Hematopoietic multipotent progenitor cell treated with erythropoietin and hydrocortisone succinate and interleukin-3 and kit ligand, for 4 days (in vitro differentiated cells): ENCODE data around the gene TEX10.
"Not testable (repeated sequence)": the region's sequence is repeated elsewhere in the genome, so short reads cannot be mapped to it uniquely, and the experiment has no call there.

Experiments used
- DNase-seq: peaks from one replicate; pipeline ENCODE4 v3.0.0-alpha.2; 2015

Gene TEX10

DNA sequence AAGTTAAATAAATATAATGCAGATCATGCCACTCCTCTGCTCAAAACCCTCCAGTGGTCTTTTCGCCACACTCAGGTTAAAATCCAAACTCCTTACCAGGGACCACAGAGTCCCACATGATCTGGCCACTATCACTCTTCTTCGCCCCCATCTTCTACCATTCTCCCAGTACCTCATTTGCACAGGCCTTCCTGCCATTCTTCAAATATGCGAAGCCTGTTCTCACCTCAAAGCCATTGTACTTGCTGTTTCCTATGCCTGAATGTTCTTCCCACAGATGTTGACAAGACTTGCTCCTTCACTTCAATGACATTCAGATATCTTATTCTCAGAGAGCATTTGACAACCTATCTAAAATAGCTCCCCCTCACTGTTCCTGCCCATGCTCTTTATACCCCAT lies 10.9 kb downstream of the TEX10 start:
- DNase-seq = no peak

DNA sequence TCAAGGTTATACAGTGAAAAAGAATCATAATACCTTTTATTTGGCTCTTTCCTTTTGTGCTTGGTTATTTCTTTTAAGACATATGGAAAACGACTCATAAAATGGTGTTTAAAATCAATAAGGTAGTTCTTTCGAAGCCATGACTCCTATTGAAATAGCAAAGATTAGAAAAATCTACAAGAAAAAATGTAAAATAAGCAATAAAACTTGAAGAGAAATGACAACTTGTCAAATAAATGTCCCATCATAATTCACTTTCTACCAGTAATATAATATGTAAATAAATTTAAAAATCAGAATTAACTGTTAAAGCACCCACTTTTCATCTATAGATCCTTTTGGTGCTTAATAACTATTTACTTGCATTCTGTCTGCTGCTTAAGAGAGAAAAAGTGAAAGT lies 12.5 kb downstream of the TEX10 start:
- no peak for DNase-seq

DNA sequence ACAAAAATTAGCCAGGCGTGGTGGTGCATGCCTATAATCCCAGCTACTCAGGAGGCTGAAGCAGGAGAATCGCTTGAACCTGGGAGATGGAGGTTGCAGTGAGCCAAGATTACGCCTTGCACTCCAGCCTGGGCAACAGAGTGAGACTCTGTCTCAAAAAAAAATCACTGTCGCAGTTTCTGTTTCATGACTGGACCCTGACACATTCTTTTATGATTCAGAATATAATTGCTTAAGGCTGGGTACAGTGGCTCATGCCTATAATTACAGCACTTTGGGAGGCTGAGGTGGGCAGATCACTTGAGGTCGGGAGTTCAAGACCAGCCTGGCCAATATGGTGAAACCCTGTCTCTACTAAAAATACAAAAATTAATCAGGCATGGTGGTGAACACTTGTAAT lies 14.0 kb downstream of the TEX10 start:
- not testable (repeated sequence) for DNase-seq

DNA sequence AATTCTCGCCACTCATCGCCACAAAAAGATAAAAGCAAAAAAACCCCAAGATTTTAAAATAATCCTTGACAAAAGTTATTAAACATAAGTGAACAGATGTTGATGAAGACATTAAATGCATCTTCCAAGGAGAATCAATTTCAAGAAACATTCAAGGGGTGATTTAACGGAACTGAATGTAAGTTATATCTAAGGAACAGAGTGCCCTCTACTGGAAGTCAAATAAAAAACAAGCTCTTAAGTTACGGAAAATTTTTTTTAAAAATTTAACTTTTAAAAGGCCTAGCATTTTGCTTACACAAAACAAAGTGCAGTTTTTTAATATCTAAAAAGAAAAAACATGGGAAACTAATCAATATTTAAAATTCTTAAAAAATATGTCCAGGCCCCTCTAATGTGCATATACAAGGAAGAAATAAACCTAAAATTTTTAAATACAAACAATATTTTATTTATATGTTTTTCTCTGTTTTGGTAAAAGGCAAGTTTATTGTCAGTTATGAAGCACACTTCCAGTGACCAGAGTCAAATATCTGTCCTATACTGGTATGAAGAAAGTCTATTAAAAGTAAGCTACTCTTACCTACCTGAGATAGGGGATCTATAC lies 28.0 kb downstream of the TEX10 start:
- peak; percentile 83 for DNase-seq

DNA sequence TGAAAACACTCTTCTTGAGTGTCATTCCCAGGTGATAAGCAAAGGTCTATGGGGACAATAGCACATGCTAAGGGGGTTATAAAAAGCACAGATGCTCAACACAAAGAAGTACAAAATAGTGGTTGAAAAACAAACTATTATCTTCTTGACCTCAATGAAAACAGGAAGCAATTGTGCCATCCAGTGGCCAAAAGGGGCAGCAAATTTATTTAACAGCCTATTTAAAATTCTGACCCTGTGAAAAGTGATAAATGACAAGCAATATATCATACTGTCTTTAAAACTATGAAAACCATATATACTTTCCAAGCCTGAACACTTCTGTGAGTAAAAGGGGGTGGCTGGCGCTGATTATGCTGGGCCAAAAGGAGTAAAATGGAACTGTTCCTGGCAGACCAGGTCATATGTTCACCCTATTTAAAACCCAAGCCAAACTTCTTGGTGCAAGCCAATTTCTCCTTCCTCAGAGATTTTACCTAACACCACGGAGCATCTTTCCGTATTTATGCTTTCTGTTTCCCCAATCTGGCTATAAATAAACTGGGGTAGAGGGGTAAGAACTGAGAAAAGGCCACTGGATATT lies 29.7 kb downstream of the TEX10 start:
- DNase-seq = peak; percentile 81

DNA sequence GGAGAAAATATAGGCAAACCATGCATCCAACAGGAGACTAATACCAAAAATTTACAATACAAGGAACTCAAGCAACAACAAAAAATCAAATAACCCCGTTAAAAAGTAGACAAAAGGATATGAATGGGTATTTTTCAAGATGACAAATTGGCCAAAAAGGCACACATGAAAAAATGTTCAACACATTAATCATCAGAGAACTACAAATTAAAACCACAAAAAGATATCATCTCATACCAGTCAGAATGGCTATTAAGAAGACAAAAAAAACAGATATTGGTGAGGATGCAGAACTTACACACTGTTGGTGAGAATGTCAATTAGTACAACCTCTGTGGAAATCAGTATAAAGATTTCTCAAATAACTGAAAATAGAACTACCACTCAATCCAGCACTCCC lies 35.0 kb downstream of the TEX10 start:
- DNase-seq = peak; percentile 13

DNA sequence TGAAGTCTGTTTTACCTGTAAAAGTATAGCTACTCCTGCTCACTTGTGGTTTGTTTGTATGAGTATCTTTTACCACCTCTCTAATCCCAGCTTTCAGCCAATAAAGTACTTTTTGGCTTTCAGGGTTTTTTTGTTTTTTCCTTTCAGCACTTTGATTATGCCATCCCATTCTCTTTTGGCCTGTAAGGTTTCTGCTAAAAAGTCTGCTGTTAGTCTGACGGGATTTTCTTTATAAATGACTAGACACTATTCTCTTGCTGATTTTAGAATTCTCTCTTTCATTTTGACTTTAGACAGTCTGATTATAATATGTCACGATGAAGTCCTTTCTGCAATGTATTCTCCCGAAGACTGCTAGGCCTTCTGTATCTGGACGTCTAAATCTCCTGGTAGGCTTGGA lies 37.2 kb downstream of the TEX10 start:
- DNase-seq = no peak

DNA sequence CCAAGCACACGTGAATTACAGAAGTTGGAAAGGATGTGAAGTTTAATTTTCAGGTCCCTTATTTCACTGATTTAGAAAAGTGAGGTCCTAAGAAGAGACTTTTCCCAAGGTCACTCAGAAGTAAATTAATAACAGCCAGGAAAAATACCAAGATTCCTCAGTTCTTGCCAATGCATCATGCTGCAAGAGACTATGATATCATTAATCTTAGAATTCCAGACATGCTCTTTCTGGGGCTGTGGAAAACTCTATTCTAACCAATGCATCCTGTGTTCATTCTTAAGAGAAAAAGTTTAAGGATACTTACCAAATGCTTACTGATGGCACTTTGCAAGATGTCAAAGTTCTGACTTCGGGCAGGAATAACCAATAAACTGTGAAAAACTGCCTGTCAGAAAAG lies 42.8 kb downstream of the TEX10 start:
- DNase-seq = no peak

DNA sequence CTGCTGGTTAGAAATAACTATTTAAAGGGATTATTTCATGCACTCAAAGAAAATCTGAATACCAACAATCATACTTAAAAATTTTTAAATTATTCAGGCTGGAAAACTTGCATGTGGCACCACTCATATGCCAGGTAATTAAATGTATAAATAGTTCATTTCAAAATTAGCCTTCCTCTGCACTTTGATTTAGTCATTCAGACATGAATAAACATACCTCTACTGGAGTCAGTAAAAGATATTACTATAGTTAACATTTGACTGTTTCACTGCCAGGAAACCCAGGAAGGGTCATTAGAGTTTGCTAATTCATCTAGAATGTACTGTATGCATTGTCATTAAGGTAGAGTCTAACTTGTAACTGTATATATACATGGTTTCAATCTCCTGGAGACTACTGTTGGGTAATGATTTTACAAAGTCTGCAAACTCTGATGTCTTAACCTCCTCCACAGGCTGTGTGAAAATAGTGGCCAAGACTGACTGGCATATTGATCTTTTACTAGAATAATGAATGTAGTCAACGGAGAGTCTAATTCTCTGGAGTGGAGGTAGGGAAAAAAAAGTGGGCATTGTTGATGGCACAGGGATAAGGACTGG lies 43.7 kb downstream of the TEX10 start:
- no peak for DNase-seq

DNA sequence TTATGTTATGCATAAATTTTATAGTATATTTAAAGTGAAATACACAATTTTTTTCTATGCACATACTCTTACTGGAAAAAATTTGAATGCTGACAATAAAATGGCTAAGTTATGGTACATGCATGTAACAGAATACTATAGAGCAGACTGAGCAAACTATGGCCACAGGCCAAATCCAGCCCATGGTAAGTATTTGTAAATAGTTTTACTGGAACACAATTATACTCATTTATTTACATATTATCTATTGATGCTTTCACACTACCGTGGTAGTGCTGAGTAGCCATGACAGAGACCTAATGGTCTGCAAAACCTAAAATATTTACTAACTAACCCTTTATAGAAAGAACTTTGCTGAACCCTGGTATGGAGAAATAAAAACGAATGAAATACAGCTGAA lies 45.7 kb downstream of the TEX10 start:
- no peak for DNase-seq

DNA sequence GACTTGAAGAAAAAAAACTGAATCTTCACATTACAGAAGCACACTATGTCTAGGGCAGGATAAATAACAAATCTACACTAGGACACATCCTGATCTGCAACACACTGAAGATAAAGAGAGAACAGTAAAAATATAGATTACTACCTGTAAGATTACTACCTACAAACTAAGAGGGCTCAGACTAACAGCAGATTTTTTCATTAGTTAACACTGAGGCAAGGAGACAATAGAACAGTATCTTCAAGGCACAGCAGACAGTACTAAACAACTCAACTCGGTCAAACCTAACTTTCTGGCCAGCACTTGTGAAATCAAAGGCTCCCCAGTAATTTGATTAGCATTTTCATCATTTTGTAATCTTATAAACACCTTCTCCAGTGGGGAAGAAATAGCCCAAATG lies 46.5 kb downstream of the TEX10 start:
- DNase-seq = no peak

DNA sequence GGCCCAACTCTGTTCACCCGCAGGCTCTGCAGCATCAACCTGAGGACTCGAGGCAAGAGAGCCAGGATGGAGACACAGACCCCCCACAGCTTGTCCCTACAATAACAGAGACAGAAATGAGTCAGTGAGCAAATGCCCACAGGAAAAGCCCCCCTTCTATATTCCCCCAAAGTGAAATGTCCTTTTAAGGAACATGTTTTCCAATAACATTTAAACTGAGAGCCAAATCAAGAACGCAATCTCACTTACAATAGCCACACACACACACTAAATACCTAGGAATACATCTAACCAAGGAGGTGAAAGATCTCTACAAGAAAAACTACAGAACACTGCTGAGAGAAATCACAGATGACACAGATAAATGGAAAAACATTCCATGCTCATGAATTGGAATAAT lies 49.0 kb downstream of the TEX10 start:
- no peak for DNase-seq

DNA sequence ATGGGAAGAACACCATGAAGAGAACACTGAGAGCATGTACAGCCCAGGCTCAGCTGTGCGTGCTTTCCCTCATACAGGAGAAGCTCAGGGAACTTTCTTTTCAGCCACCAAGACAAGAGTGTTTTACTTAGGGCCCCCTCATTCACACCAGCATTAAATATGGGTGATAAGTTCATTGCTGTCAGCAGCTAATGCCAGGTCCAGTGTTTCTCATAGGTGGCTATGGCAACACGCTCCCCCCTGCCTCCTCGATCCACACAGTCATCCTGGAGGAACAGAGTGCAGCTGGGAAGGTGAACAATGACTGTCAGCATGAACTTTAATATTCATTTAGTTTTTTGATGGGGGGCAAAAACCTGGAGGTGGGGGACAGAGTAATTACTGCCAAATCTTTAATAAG lies 54.4 kb downstream of the TEX10 start:
- no peak for DNase-seq

DNA sequence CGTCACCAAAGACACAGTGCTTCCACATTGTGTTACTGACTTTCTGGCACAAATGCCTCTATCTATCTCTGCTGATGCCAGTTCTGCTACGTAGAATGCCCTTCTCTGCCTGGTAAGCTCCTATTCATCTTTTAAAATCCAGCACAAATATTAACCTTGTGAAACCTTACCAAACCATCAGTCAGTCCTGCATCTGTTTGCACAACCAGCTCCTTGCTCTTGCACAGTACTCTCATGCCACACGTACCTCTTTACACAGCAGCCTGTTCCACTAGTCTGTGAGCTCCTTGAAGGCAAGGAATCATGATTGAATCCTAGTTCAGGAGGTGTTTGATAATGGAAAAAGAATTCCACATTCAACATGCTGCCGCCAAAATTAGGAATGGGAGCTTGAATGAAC lies 56.3 kb downstream of the TEX10 start:
- no peak for DNase-seq

DNA sequence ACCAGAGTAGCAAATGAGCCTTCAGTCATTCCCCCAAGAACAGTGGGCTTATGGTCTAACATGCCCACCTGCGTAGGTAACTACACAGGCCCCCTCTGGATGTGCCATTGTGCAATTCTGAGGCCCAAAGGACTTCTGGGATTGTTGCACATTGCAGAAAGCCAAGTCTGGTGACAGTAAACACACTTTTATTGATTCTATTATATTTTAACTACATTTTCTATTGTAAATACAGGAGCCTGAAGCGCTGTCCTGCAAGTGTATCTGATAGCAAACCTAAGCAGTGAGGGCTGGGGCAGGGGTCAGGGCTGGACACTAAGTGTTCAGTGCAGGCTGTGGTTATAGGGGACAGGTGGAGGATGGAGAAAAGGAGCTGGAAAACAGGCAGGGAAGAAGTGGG lies 57.5 kb downstream of the TEX10 start:
- DNase-seq = no peak

DNA sequence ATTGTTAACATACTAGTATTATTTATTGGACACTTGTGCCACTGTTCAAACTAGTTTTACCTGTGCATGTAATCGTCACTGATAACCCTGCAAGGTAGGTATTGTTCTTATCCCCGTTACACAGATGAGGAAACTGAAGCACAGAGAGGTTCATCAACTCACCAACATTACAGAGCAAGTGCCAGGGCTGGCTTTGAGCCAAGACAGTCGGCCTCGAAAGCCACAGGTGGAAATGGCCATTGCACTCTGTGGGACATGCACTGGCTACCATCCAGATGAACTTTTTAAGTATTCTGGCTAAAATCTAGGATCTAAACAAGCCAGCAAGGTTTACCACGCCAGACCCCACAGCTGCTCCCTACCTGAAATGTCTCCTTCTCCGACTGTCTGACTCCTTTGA lies 57.9 kb downstream of the TEX10 start:
- DNase-seq = peak; percentile 41

DNA sequence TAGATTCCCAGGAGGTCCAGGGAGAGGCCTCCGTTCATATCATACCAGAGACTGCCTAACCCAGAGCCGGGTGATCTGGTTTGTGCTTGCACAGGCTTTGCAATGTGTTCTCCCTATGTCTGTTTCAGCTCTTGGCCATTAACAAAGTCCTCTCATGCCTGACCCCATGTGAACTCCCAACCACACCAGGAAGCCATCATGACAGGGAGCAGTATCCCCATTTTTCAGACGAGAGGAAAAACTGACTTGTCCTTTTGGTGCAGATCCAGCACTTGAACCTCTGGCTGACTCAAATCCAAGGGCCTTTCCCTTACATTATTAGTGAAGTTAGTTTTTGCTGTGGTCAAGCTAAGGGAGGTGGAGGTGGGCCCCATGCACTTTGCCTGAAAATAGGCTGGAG lies 58.4 kb downstream of the TEX10 start:
- no peak for DNase-seq

DNA sequence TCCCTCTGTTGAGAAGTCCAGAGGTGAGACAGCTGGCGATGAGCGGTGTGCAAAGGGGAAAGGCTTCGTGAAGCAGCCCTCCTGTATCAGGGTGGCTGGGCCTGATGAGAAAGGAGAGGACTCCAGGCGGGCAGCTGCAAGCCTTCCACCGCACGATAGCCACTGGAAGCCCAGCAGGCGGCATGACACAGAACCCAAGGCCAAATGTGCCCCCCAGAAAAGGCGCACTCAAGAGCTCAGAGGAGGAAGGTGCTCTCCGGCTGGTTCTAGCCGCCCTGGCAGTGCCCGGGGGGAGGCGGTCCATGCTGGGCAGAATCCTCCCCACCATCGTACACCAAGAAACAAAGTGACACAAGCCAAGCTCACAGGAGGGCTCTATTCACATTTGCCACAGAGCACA lies 60.3 kb downstream of the TEX10 start:
- no peak for DNase-seq

DNA sequence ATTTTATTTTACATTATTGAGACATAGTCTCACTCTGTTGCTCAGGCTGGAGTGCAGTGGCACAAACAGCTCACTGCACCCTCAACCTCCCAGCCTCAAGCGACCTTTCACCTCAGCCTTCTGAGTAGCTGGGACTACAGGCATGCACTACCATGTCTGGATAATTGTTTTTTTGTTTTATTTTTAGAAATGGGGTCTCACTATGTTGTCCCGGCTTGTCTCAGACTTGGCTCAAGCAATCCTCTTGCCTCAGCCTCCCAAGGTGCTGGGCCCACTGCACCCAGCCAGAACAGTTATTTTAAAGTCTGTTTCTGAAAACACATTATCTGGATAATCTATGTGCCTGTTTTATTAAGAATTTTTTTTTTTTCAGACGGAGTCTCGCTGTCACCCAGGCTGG lies 62.0 kb downstream of the TEX10 start:
- no peak for DNase-seq

DNA sequence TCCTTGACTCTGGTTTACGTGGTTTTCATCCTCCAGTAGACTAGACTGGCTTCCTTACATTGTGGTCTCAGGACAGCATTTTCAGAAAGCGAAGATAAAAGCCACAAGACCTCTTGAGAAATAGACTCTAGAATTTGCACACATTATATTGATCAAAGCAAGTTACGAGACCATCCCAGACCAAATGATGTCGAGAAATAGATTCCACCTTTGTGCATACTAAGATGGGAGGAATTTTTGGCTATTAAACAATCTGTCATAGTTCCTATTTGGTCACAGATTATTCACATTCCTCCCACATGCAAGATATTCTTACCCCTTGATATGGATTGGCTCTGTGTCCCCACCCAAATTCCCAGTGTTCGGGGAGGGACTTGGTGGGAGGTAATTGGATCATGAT lies 65.6 kb downstream of the TEX10 start:
- peak; percentile 16 for DNase-seq

DNA sequence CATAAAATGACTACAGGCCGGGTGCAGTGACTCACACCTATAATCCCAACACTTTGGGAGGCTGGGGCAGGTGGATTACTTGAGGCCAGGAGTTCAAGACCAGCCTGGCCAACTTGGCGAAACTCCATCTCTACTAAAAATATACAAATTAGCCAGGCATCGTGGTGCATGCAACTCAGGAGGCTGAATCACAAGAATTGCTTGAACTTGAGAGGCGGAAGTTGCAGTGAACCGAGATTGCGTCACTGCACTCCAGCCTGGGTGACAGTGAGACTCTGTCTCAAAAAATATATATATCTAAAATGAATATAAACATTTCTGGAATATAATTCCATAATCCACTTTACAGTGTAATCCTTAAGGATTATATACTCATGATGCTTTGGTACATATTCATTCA lies 66.5 kb downstream of the TEX10 start:
- no peak for DNase-seq

DNA sequence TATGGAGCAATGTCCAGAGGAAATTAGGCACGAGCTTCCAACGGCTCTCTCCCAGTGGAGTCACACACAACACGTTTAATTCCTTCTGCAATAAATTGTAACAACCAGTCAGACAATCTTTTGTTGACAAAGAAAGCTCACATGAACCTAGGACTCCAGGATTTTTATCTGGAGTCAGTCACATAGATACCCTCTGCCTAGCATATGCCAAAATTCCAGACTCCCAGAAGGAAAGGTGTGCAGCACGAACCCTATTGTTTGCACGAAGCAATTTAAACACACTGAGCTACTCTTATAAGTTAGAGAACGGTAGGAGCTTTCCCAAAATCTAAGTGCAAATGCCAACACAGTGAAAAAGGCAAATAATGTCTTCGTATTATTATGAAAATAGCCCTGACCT lies 67.1 kb downstream of the TEX10 start:
- no peak for DNase-seq

DNA sequence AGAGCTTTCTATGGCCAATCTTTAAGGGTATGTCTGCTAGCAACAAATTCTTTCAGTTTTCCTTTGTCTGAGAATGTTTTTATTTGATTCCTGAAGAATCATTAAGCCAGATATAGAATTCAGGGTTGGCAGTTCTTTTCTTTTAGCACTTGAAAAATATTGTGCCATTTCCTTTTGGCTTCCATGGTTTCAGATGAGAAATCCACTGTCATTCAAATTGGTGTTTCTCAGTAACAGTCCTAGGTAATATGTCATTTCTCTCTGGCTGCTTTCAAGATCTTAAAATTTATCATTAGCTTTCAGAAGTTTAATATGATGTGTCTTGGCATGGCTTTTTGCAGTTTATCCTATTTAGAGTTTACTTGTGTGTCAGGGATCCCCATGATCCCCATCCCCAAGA lies 67.7 kb downstream of the TEX10 start:
- no peak for DNase-seq

DNA sequence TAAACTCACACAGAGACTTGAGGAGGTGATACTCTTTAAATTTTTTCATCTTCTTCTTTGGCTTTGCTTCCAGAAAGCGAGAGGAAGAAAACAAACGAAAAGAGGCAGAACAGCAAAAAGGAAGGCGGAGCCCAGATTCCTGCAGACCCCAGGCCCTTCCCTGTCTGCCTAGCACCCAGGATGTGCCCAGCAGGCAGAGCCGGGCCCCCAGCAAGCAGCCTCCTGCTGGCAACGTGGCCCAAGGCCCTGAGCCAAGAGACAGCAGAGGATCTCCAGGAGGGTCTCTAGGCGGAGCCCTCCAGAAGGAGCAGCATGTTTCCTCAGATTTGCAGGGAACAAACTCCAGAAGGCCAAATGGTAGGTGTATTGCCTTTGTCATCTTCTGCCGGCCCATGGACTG lies 68.5 kb downstream of the TEX10 start:
- DNase-seq = no peak

DNA sequence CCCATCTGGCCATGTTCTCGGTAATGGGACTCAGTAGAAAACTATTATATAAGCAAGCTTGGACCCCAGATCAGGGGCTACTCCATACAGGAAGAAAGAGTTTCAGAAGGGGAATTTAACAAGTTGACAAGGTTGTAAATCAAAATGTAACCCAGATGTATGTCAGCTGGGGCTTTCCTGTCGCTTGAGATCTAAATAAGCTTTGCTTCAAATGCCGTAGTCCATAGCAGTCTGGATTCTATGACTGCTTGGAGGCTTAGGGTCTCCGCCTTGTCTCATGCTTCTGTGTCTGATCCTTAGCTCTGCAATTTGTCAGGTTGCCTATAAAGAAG lies 70.4 kb downstream of the TEX10 start:
- no peak for DNase-seq
